VCaP (cell line): ENCODE data around the gene CD248.
A peak's percentile ranks its signal among the peaks of the same experiment; 100 is the strongest.
"Not testable (repeated sequence)": the region's sequence is repeated elsewhere in the genome, so short reads cannot be mapped to it uniquely, and the experiment has no call there.

ENCODE experiments used
- H3K27ac ChIP-seq: fragments of 450-650 bp; 2 replicates; pipeline ENCODE4 v1.5.1; 2017
- TF ChIP-seq, protein P1 (sequence below): fragments of 450-650 bp; conservative IDR thresholded peaks from 2 replicates; pipeline ENCODE4 v1.5.1; 2017; ENCODE audit warnings: mild to moderate bottlenecking, moderate library complexity

The CD248 gene

DNA sequence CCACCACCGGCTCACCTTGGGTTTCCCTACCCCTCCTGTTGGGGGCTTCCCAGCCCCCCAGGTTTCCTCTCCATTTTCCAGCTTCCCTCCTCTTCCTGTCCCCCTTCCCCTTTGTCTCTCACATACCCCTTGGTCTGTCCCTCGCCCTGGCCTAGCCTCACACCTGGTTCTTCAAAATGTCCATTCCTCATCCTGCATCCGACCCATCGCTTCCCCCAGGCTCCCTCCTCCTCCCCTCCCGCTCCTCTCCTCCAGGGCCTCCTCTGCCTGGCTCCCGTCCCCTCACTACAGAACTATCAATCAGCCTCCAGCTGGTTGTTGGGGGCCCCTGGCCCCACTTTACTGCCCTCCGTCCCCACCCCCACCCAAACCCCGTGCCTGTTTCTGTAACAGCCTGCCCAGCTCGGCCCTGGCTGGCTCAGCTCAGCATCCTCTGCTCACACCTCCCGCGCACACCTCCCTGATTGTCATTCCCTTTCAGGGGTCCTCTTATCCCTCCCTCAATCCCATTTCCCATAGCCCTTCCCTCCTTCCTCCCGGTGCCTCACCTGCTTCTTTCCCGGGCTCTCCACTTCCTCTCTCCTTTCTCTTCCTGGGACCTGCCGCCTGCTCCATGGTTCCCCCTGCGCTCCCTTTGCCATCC is 37.6 kb downstream of the CD248 start:
- H3K27ac ChIP-seq, result no peak overlapping the region
- TF ChIP-seq, protein P1, sequence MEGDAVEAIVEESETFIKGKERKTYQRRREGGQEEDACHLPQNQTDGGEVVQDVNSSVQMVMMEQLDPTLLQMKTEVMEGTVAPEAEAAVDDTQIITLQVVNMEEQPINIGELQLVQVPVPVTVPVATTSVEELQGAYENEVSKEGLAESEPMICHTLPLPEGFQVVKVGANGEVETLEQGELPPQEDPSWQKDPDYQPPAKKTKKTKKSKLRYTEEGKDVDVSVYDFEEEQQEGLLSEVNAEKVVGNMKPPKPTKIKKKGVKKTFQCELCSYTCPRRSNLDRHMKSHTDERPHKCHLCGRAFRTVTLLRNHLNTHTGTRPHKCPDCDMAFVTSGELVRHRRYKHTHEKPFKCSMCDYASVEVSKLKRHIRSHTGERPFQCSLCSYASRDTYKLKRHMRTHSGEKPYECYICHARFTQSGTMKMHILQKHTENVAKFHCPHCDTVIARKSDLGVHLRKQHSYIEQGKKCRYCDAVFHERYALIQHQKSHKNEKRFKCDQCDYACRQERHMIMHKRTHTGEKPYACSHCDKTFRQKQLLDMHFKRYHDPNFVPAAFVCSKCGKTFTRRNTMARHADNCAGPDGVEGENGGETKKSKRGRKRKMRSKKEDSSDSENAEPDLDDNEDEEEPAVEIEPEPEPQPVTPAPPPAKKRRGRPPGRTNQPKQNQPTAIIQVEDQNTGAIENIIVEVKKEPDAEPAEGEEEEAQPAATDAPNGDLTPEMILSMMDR, result no peak

DNA sequence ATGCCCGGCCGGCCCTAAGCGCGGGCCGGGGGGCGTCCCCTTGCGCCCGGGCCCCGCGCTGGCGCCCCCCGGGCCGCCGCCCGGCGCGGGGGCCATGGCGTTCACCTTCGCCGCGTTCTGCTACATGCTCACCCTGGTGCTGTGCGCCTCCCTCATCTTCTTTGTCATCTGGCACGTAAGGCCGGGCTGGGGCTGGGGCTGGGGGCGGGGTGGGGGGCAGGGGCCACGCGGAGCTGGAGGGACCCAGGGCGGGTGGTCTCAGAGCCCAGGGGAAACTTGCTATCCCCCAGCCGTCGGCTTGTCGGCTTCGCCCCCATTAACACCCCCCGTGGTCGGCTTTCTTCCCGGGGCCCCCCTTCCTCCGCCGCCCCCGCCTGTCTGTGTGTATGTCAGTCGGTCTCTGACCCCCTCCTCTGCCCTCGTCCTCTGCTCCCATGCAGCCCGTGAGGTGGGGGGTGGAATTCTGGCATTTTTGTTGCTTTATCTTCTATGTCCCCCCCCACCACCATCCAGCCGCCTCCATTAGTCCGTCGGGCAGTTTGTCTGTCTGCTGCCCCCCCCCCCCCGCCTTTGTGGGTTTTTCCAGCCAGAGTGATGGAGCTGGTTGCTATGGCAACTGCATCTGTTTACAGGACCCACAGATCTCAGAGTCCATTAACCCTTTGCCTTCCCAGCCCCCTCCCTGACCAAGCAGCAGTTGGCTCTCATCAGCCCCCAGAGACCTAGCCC is 38.3 kb downstream of the CD248 start:
- TF ChIP-seq, protein P1, result no peak
- peak overlapping the region; percentile 67 for H3K27ac ChIP-seq

GRCh38 chr11:66277471-66278362 is 39.1 kb downstream of the CD248 start, which contains the start of gene CNIH2:
TSS of gene CNIH2 (plus strand) at chr11:66278175. CDS start at chr11:66278457, 282 bp downstream.
- peak within 1 kb of the TSS; percentile 67 for H3K27ac ChIP-seq
- TF ChIP-seq, protein P1, result no peak

DNA sequence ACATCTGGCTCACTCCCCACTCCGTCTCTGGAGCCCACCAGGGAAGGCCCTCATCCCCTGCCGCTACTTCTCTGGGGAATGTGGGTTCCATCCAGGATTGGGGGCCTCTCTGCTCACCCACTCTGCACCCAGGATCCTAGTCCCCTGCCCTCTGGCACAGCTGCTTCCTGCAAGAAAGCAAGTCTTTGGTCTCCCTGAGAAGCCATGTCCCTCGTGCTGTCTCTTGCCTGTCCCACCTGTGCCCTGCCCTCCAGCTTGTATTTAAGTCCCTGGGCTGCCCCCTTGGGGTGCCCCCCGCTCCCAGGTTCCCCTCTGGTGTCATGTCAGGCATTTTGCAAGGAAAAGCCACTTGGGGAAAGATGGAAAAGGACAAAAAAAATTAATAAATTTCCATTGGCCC is 39.8 kb downstream of the CD248 start:
- peak overlapping the region; percentile 67 for H3K27ac ChIP-seq

DNA sequence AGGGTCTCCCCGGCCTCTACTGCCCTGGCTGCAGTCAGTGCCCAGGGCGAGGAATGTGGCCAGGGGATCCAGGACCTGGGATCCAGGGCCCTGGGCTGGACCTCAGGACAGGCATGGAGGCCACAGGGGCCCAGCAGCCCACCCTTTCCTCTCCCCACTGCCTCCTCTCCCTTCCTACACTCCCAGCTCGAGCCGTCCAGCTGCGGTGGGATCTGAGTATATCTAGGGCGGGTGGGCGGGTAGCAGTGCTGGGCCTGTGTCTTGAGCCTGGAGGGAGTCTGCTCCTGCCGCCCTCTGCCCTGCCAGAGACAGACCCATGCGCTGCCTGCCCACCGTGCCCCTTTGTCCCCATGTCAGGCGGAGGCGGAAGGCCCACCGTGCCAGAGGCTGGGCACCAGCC is 40.2 kb downstream of the CD248 start:
- H3K27ac ChIP-seq, result not testable (repeated sequence)

GRCh38 chr11:66275984-66276612 is 40.7 kb downstream of the CD248 start:
- H3K27ac ChIP-seq, result no peak overlapping the region
- TF ChIP-seq, protein P1, result no peak

GRCh38 chr11:66275396-66275795 is 41.4 kb downstream of the CD248 start:
- H3K27ac ChIP-seq, result no peak overlapping the region
- TF ChIP-seq, protein P1, result no peak

DNA sequence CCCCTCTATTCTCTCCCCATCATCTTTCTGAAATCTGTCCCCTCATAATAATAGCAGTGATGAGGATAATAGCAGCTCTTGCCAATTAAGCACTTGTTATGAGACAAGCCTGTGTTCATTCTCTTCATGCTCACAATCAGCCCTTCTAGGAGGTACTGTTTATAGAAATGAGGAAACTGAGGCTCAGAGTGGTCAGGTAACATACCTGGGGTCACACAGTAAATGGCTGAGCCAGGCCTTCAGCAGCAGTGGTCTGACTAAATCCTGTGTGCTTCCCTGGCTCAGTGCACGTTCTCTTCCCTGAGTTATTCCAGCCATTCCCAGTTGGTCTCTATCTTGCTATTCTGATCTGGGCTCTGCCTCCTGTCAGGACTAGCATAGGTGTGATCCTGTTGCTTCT is 42.6 kb downstream of the CD248 start:
- TF ChIP-seq, protein P1, result no peak
- H3K27ac ChIP-seq, result no peak overlapping the region
